HG02870 (cell line): ENCODE measurements around the gene CAST.

Experiments
- ATAC-seq: cut with Tn5 transposase; IDR thresholded peaks from one replicate; pipeline ENCODE4 v1.9.1; 2021; ENCODE audit warnings: mild to moderate bottlenecking, moderate library complexity; ENCODE audit not compliant: unreplicated experiment

Gene CAST

GRCh38 chr5:96669909-96670308, 7.7 kb downstream of the CAST start:
- ATAC-seq = no peak

- ATAC-seq = no peak
Observed at GRCh38 chr5:96671441-96671840, 9.3 kb downstream of the CAST start.

DNA sequence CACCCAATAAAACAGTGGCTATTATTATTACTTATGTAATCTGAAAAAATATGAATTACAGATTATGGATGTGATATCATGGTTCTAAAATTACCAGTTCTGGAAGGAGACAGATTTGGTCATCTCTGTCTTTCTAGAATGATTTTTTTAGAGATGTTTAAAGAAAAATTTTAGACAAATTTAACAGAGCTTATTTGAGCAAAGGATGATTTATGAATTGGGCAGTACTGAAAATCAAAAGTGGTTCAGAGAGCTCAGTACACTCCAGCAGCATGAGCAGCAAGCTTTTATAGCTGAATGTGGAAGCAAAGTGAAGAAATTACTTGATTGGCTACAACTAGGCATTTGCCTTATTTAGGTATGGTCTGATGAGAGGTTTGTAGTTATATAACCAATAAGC, 11.0 kb downstream of the CAST start:
- no peak for ATAC-seq

GRCh38 chr5:96675882-96676281, 13.7 kb downstream of the CAST start:
- ATAC-seq = no peak

DNA sequence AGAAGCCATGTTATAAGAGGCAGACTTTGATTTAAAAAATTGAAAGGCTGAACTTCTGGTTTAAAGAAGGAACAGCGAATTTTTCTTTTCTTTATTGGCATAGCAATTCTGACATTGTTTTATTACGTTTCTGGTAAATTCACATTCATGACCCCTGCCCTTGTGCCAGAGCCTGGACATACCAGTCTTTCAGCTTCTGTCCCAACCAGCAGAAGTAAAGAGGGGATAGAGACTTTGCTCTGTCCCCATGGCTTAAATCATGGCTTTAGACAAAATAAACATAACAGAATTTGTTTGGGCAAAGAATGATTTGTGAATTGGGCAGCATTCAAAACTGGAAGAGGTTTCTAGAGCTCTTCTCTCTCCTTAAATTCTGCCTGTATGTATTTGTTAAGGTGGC, 15.3 kb downstream of the CAST start:
- no peak for ATAC-seq

DNA sequence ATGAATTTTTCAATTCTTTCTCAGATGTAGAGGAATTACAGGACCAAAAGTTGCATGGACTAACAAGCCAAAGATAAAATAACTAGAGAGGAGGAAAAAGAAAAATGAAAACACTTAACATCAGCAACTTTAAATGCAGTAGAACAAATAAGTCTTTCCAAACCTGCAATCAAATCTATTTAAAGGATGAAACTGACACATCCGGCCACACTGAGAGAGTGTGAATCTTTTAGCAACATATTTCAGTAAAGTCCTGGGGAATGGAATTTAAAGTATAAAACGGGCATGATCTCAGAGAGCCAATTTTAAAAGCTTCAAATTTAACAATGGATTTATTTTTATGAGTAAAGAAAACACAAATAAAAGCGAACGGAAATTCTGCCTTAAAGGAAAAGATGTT, 17.1 kb downstream of the CAST start:
- ATAC-seq = no peak

GRCh38 chr5:96680759-96681470, 18.7 kb downstream of the CAST start:
- no peak for ATAC-seq

DNA sequence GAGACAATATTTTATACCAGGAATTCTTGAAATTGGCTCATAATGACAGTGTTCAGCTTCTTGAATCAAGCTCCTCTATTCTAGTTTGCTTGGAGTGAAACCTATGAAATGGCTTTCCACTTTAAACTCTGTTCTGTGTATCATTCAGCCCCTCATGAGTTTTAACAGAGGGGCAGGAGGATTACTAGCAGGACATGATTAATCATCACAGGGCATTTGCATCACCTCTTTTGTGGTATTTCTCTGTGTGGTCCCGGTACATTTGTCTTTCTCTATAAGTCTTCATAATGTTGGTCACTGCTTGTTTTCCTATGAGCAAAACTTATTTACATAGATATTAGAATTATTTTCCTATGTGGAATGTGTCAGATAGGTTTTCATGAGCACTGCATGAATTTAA, 21.2 kb downstream of the CAST start:
- no peak for ATAC-seq

GRCh38 chr5:96683810-96684209, 21.6 kb downstream of the CAST start:
- no peak for ATAC-seq

GRCh38 chr5:96687080-96687479, 24.9 kb downstream of the CAST start:
- ATAC-seq = no peak

GRCh38 chr5:96687812-96688453, 25.8 kb downstream of the CAST start:
- ATAC-seq = peak; percentile 80

DNA sequence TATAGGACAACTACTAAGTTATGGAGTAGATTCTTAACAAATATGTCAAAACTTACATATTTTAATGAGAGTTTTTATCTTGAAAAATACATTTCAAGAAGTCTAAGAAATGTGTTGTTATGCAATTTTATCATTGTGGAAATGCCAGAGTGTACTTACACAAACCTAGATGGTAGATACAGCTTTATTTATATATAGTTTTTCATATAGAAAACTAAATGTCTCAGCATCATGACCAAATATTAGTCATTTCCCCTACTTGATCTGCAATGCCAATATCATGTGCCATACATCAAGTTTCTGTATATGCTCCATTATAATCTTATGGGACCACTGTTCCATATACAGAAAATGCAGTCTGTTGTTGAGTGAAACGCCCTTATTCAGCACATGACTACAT, 28.7 kb downstream of the CAST start:
- no peak for ATAC-seq

DNA sequence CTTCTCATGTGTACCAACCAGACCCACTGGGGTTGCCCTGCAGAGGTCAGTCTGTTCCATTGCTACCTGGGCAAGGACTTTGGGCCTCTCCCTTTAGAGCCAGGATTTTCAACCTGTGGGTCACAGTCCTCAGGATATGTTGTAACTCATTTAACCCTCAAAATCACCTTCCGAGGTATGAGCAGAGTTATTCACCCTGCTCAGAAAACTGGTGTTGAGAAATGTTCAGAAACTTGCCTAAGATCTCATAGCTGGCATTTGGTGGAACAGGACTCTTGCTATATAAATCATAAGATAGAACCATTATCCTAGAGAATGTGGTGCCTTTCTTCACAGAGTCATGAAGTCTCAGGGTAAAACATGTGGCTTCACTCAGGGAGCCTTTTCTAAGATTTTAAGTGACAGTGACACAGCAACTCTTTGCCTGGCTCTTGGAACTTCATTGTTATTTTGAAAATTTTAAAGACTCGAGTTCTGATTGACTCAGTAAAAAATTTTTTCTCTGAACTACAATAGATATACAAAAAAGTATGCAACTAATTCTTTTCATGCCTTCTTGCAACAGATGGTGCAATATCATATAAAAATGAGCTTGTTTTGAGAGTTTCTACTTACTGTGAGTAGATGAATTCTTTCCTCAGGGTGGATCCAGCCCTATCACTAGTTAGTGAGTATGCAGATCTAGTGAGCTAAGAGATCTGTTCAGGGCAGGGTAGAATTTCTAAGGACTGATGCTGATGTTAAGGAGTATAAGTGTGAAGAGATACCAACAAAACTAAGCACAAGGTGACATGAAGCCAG, 29.5 kb downstream of the CAST start:
- ATAC-seq = no peak

- ATAC-seq = no peak
Observed at GRCh38 chr5:96692441-96692840, 30.3 kb downstream of the CAST start.

DNA sequence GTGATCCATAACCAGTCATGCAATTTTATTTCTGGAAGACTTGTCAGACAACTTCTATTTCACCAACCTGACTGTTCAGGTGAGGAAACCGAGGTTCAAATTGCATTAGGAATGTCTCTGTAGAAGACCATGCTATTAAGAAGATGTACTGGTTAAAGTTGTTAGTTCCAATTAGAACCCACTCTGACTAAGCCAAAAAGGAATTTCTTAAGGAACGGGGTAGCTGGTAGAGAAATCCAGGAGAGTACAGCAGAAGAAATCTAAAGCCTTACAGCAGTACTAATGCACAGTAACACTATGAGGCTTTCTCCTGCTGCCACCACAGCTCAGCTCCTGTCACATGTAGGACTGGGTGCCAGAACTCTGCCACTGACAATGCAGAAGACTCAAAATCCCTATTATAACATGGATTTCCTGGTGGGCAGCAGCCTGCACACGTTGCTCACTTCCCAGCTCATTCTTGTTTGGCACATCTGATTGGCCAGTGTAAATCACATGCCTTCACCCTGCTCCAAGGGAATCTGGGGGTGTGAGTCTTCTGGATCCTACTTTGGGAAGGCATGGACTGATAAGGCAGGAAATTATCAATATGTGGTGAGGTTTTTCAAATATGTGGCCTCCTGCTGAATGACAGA, 37.1 kb downstream of the CAST start:
- ATAC-seq = no peak

DNA sequence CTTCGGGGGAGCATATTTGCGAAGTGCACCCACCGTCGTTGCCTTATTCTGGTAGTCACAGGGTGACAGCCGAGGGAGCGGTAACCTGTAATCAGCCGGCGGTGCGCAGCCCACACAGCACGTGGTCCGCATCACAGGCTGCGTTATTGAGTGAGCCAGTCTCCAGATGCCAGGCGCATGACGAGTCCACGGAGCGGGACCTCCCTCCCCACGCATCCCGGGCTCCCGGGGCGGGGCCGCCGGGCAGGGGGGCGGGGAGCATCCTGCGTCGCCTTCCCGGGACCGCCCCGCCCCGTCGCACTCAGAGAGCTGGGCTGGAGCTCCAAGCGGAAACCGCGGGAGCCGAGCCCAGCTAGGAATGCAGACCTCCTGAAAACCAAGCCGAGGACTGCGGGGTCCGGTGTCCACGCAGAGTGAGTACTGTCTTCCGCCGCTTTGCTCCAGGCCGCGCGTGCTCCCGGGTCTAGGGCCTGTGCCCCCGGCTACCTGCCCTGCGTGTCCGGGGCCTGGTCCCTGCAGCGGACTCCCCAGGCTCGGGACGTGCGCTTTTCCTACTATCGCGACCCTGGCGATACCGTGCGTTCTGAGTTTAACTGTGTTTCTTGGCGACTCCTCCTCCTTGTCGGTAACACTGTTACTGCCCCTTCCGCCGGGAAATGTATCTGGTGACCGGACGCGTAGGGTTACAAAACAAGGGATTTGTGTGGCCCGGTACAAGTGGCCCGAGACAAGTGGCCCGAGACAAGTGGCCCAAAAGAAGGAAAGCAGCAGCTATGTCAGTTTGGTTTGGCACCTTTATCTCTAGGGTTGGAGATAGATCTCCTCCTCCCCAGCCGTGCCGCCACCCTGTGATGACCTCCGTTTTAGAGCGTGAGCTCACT, 40.6 kb downstream of the CAST start:
- ATAC-seq = peak; percentile 59

GRCh38 chr5:96703384-96703920, 41.3 kb downstream of the CAST start:
- ATAC-seq = peak; percentile 77

DNA sequence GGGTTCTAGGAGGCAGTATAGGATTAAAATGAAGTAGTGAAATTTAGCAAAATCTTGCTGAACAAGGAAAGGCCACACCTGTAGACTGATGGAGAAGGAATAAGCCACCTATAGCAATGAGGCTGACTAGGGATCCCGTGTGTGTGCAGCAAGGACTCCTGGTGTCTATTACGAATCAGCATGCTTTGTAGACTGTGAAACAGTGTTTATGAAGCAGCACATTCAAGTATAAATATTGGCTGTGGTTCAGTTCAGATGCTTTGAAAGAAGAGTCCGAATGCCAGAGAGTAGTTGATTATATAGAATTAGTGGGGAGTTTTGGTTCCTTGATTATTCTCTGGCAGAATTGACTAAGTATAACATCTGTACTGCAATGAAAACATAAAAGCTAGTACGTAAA, 41.8 kb downstream of the CAST start:
- no peak for ATAC-seq

GRCh38 chr5:96706433-96707111, 44.4 kb downstream of the CAST start:
- ATAC-seq = no peak

- no peak for ATAC-seq
Observed at GRCh38 chr5:96708600-96708999, 46.4 kb downstream of the CAST start.
